ENCODE results near the gene CLTCL1. TPM values are rescaled to one million over a fixed set of nuclear protein-coding genes. Genes with fewer than 3 reads are reported as not detected.

Gene CLTCL1
- total RNA-seq, 2 experiments from 2014 or later: 0.29 to 0.52 TPM

DNA sequence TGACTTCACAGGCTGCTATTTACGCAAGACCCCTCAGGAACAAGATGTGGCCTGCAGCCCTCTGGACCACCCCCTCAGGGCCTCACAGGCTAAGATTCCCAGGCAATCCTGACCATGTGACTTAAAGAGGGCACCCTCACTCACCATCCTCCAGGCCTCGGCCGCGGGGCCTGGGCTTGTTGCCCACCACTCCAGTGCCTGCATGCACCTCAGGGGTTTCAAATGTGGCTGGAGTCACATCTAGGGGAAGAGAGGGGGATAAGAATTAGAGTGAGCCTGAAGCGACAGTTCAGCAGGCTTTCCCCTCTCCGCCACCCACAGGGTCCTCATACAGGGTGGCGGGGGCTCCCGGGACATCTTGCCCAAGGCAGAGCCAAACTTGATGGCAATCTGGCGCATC, 149.1 kb downstream of the CLTCL1 start:
- Mint-ChIP-seq H3K27me3 (peaks cover 6% of the 10 kb centered on the region), H3K4me3 (no peak overlapping the region), H3K4me1 (peaks cover 9% of the 10 kb centered on the region), H3K27ac (no peak overlapping the region), H3K9me3 (no peaks in the 10 kb centered on the region), H3K36me3 (peaks cover 10% of the 10 kb centered on the region)
- DNase-seq: no peak

DNA sequence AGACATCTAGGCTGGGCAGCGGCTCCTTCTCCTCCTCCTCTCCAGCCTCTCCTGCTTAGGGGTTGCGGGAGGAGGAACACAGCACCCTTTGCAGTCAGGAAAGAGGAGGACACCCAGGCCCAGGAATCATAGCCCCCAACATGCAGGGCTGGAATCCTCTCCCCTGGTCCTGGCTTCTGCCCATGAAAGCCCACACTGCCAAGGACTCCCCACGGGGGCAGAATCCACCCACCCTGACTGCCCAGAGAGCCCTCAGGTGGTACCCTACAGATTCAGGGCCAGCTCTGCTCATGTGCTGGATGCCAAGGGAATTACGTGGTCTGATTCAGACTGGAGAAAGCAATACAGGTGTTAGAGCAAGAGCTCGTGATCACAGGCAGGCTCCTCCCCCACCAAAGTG, 151.5 kb downstream of the CLTCL1 start:
- no peak overlapping the region for H3K4me3 Mint-ChIP-seq

DNA sequence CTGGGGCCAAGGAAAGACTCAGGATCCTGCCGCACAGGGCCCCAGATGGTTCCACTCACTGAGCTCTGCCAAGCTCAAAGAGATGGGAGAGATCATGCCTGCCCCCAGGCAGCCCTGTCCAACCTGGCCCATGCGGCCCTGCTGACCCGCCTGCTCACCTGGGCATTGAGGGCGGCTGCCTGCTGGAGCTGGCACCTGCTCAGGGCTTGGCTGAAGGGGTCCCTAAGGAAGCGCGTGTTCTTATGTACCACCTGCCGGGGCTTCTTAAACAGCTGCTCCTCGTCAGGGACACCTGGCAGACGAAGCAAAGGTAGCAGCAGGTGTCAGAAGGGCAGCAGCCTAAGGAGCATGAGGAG, 152.5 kb downstream of the CLTCL1 start:
- Mint-ChIP-seq H3K4me3 (no peak overlapping the region), H3K27ac (no peak overlapping the region), H3K4me1 (peaks cover 10% of the 10 kb centered on the region), H3K36me3 (peaks cover 23% of the 10 kb centered on the region), H3K9me3 (no peaks in the 10 kb centered on the region), H3K27me3 (no peaks in the 10 kb centered on the region)
- DNase-seq: no peak

More for the DNA sequence above, 151.5 kb downstream of the CLTCL1 start:
- no peaks in the 10 kb centered on the region for H3K9me3 Mint-ChIP-seq
- no peaks in the 10 kb centered on the region for H3K27me3 Mint-ChIP-seq
- no peak for DNase-seq
- peaks cover 11% of the 10 kb centered on the region for H3K4me1 Mint-ChIP-seq
- H3K36me3 Mint-ChIP-seq: peaks cover 20% of the 10 kb centered on the region
- no peak overlapping the region for H3K27ac Mint-ChIP-seq

DNA sequence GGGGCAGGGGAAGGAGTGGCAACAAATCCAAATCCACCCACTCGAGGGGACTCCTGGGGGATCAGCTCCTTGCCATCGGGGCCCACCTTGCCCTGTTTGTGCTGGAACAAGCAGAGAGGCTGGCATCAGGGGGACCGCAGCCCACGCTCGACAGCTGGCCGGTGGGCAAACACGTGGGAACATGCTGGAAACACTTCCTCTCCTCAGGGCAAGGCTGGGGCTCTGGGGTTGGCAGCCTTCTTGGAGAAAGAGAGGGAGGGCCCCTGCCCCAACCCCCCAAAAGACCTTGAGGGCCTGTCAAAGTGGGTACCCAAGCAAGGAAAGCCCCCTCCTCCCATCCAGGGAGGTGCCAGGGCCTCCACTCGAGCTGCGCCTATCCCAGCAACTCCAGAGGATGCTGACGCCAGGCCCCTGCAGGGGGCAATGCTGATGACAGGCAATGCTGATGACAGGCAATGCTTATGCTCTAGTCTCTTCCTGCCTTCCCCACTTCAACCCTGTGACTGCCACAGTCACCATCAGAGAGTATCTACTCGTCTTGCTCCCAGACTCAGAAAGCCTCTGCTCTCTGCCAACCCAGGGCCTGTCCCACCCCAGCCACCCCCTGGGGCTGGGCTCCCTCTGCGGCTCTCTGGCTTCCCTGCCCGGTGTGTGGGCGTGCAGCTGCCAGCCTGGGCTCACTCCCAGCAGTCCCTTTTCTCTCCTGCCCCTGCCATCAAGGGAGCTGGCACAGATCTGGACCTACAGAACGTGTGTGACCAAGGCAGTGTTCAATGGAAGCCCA, 153.1 kb downstream of the CLTCL1 start:
- DNase-seq: no peak
- Mint-ChIP-seq H3K36me3 (peaks cover 20% of the 10 kb centered on the region), H3K4me1 (peaks cover 6% of the 10 kb centered on the region), H3K9me3 (no peaks in the 10 kb centered on the region), H3K4me3 (no peak overlapping the region), H3K27me3 (no peaks in the 10 kb centered on the region), H3K27ac (no peak overlapping the region)

DNA sequence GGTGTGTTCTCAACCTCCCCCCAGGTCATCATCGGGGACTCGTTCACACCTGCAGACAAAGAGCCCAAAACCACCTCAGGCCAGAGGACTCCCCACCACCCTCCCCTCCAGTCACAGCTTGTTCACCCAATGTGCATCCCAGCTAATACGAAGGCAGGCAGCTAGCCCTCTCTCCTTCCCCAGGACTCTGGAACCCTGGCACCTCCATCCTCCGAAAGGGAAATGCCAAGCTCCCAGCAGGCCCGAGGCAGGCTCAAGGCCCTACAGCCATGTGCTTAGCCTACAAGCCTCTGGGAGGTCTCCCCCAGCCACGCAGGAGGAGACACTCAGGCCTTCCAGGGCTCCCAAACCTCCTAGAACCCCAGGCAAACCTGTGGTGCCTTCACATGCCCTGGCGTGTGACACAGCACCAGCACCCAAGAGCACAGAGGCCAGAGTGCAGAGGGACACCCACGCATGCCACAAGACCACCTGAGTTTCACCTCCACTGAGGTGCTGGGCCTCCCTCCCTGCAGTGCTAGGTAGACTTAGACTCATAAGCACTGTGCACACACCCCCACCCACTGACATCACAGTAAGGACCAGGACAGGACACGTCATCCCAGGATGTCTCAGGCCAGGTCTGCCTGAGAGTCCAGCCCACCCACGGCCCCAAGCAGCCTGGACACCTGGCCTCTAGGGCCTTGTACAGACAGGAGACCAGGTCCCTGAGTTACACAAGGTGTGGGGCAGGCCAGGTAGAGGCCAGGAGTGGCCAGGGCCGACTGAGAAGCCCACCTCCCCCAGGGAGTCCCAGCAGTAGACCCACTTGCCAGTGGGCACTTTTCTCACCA, 153.9 kb downstream of the CLTCL1 start:
- no peak for DNase-seq
- Mint-ChIP-seq H3K4me3 (no peak overlapping the region), H3K36me3 (peaks cover 19% of the 10 kb centered on the region), H3K27ac (no peak overlapping the region), H3K4me1 (peaks cover 2% of the 10 kb centered on the region), H3K9me3 (no peaks in the 10 kb centered on the region), H3K27me3 (no peaks in the 10 kb centered on the region)

DNA sequence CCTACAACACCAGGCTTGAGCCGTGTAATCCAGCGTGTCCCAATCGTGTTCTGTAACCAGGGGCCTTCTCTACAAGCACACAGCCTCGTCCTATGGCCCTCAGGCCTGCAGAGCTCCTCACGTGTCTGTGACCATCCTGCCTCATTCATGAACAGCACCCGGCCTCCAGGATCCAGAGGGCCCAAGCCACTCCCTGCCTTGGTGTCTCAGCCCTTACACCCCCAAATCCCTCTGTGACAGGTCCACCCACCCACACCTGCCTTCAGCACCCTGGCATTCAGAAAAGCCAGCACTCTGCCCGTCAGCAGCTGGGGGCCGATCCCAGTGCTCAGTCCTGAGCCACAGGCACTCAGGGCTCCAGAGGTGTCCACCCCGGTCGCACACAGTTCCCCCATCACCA, 154.6 kb downstream of the CLTCL1 start:
- H3K4me1 Mint-ChIP-seq: peaks cover 2% of the 10 kb centered on the region
- no peaks in the 10 kb centered on the region for H3K9me3 Mint-ChIP-seq
- H3K36me3 Mint-ChIP-seq: peaks cover 19% of the 10 kb centered on the region
- no peaks in the 10 kb centered on the region for H3K27me3 Mint-ChIP-seq
- no peak overlapping the region for H3K27ac Mint-ChIP-seq
- no peak for DNase-seq
- H3K4me3 Mint-ChIP-seq: no peak overlapping the region

DNA sequence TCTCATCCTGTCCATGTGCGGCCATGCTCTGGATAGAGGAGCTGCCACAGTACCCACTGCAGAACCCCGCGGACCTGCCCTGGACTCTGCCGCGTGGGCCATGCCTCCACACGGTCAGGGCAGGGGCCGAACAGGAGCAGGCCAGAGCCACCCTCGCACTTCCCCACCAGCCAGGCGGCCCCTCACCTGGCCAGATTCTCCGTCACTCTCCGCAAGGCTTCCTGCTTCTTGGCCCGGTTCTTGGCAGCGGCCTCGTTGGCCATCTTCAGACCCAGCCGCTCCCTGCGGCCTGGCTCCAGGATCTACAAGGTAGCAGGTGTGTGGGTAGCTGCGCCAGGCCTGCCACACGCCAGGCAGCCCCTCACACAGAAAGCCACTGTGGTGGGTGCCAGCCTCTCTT, 156.6 kb downstream of the CLTCL1 start:
- no peaks in the 10 kb centered on the region for H3K27me3 Mint-ChIP-seq
- H3K36me3 Mint-ChIP-seq: peaks cover 17% of the 10 kb centered on the region
- H3K4me1 Mint-ChIP-seq: peaks cover 2% of the 10 kb centered on the region
- DNase-seq: no peak
- H3K27ac Mint-ChIP-seq: no peak overlapping the region
- H3K4me3 Mint-ChIP-seq: no peak overlapping the region
- no peaks in the 10 kb centered on the region for H3K9me3 Mint-ChIP-seq

DNA sequence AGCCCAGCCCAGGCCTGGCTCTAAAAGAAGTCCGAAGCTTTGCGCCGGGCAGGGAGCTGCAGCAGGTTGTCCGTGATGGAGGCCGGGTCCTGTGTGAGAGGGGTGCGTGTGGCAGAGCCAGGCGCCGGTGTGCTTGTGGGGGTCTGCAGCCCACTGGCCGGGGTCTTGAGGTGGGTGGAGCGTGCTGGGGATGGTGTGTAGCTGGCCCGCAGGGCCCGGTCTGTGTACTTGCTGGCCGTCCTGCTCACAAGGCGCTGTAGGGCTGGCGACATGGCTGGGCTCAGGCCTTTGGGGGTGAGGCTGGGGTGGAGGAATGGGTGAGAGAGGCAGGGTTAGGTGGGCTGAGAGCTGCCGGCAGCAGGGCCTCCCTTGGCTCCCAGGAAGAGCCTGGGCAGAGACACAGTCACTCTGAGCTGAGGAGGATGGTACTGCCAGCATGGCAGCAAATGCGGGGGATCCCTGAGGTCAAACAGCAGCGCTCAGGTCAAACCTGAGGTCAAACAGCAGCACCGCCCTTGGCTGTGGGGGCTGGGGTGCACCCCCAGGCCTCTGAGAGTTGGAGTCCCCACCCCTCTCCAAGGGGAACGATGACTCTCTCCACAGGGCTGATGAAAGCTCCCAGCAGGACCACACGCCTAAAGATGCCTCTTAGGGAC, 157.2 kb downstream of the CLTCL1 start:
- Mint-ChIP-seq H3K36me3 (peaks cover 14% of the 10 kb centered on the region), H3K4me1 (peaks cover 2% of the 10 kb centered on the region), H3K27ac (no peak overlapping the region), H3K27me3 (no peaks in the 10 kb centered on the region), H3K9me3 (no peaks in the 10 kb centered on the region), H3K4me3 (no peak overlapping the region)
- no peak for DNase-seq

DNA sequence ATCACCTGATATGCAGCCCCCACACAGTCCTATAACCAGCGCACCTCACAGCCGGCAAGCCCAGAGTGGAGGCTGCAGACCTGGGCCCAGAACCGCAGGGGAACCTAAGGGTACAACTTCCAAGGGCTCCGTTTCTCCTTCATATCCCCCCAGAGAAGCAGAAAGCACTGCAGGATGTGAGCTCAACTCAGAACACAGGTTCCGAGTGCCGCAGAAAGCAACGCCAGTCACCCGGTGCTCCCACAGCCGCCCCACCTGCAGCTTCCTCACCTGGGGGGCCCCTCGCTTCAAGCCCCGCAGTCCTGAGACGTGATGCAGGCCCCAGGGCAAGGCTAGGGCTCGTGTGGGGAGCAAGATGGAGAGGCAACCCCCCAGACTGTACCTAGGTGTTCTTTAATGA, 158.0 kb downstream of the CLTCL1 start:
- no peak for DNase-seq
- no peaks in the 10 kb centered on the region for H3K27me3 Mint-ChIP-seq
- peaks cover 14% of the 10 kb centered on the region for H3K36me3 Mint-ChIP-seq

DNA sequence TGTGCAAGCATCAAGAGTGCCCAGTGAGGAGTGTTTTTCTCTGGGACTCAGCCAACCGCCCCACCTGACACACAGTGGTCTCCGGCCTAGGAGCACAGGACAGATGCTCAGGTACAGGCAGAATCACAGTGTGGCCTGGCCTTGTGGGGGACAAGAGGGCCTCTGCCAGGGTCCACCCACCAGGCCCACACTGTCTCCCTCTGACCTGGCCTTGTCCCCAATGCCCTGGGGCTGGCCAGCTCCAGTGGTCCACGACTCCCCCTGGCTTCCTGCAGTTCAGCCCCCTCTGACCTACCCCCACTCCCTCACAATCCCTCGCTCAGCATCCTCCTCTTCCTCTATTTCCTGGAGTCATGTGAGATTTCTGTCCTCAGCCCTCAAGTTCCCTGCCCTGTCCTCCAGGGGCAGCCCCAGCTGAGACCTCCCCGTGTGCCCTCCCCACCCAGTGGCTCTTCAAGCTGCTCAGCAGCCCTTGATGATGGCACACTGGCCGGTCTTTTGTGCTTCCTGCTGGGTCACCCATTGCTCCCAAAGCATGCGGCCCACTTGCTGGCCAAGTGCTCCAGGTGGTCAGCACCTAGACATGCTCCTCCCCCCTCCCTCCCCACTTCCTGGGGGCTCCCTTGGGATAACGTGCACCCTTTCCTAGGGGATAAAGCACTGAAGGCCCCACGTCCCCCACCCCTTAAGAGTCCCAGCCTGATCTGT, 158.7 kb downstream of the CLTCL1 start:
- Mint-ChIP-seq H3K27me3 (no peaks in the 10 kb centered on the region), H3K36me3 (peaks cover 14% of the 10 kb centered on the region), H3K4me3 (no peak overlapping the region), H3K4me1 (peaks cover 2% of the 10 kb centered on the region), H3K9me3 (no peaks in the 10 kb centered on the region), H3K27ac (no peak overlapping the region)
- no peak for DNase-seq

More for the DNA sequence above, 158.0 kb downstream of the CLTCL1 start:
- Mint-ChIP-seq H3K4me3 (no peak overlapping the region), H3K9me3 (no peaks in the 10 kb centered on the region), H3K27ac (no peak overlapping the region), H3K4me1 (peaks cover 2% of the 10 kb centered on the region)

DNA sequence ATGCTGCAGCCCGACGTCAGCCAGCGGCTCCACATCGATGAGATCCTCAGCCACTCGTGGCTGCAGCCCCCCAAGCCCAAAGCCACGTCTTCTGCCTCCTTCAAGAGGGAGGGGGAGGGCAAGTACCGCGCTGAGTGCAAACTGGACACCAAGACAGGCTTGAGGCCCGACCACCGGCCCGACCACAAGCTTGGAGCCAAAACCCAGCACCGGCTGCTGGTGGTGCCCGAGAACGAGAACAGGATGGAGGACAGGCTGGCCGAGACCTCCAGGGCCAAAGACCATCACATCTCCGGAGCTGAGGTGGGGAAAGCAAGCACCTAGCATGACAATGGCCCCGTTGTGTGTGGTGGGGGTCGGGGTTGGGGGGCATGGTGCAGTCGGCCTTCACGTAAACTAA, 159.4 kb downstream of the CLTCL1 start:
- Mint-ChIP-seq H3K9me3 (no peaks in the 10 kb centered on the region), H3K27me3 (no peaks in the 10 kb centered on the region), H3K4me1 (peaks cover 2% of the 10 kb centered on the region)

DNA sequence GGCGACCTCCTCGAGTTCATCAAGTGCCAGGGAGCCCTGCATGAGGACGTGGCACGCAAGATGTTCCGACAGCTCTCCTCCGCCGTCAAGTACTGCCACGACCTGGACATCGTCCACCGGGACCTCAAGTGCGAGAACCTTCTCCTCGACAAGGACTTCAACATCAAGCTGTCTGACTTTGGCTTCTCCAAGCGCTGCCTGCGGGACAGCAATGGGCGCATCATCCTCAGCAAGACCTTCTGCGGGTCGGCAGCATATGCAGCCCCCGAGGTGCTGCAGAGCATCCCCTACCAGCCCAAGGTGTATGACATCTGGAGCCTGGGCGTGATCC, 159.9 kb downstream of the CLTCL1 start:
- Mint-ChIP-seq H3K27me3 (no peaks in the 10 kb centered on the region), H3K4me3 (no peak overlapping the region), H3K27ac (no peak overlapping the region), H3K36me3 (peaks cover 14% of the 10 kb centered on the region), H3K4me1 (peaks cover 2% of the 10 kb centered on the region), H3K9me3 (no peaks in the 10 kb centered on the region)
- no peak for DNase-seq

More for the DNA sequence above, 159.4 kb downstream of the CLTCL1 start:
- no peak for DNase-seq
- no peak overlapping the region for H3K27ac Mint-ChIP-seq
- H3K4me3 Mint-ChIP-seq: no peak overlapping the region
- H3K36me3 Mint-ChIP-seq: peaks cover 14% of the 10 kb centered on the region

DNA sequence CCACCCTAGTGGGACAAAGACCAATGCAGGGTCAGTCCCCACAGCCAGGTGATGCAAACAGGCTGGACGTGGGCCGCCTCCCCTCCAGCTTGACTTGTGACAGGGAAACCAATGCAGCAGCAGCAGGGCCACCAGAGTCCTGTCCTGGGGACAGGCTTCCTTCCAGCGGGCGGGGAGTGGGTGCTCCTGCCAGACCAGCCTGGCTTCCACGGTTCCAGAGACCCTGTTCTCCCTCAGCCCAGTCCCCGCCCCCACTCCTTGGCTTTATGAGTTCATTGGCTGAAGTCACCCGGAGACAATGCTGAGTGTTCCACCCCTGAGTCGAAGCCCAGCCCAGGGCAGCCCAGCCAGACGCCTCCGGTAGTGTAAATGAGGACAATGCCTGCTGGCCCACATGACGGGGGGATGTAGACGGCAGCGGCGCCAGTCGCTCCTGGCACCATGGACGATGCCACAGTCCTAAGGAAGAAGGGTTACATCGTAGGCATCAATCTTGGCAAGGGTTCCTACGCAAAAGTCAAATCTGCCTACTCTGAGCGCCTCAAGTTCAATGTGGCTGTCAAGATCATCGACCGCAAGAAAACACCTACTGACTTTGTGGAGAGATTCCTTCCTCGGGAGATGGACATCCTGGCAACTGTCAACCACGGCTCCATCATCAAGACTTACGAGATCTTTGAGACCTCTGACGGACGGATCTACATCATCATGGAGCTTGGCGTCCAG, 160.4 kb downstream of the CLTCL1 start, which contains the start of gene TSSK2:
Gene TSSK2 (plus strand): TSS at position 350 of the 726 bp plus-strand sequence. CDS start 92 bp downstream, at position 442.
- no peak within 1 kb of the TSS for H3K27ac Mint-ChIP-seq
- H3K4me1 Mint-ChIP-seq: peaks cover 2% of the 10 kb centered on the region
- H3K27me3 Mint-ChIP-seq: no peaks in the 10 kb centered on the region
- peaks cover 10% of the 10 kb centered on the region for H3K36me3 Mint-ChIP-seq
- H3K4me3 Mint-ChIP-seq: no peak within 1 kb of the TSS
- no peaks in the 10 kb centered on the region for H3K9me3 Mint-ChIP-seq
- no peak for DNase-seq

DNA sequence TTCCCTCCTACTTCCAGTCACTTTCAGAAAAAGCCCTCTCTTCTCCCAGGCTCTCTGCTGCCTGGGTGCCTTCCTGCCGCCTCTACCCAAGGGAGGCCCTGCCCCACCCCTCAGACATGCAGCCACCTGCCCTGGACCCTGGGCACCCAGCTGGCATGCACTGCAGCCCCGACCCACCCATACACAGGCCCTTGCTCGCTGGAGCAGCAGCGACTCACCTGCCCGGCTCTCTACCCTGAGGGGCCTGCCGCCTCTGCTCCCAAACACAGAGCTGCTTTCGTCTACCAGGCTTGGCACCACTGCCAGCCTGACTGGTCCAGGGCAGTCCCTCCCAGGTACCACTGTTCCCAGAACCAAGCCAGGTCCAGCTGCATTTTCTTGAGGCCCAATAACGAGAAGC, 161.6 kb downstream of the CLTCL1 start:
- peaks cover 4% of the 10 kb centered on the region for H3K36me3 Mint-ChIP-seq
- no peak overlapping the region for H3K4me3 Mint-ChIP-seq
- H3K27me3 Mint-ChIP-seq: no peaks in the 10 kb centered on the region
- H3K4me1 Mint-ChIP-seq: no peaks in the 10 kb centered on the region
- no peak overlapping the region for H3K27ac Mint-ChIP-seq
- DNase-seq: no peak
- no peaks in the 10 kb centered on the region for H3K9me3 Mint-ChIP-seq
